Panc1 (cell line): ENCODE results near the gene L3MBTL2. TPM values are rescaled to one million over a fixed set of nuclear protein-coding genes. Genes with fewer than 3 reads are reported as not detected.
A peak's percentile ranks its signal among the peaks of the same experiment; 100 is the strongest.

Experiments used
- ATAC-seq: fragments of 200-7000 bp; cut with Tn5 transposase; 2 replicates; pipeline ENCODE4 v1.9.1; 2020; ENCODE audit warnings: mild to moderate bottlenecking, moderate library complexity
- BruUV-seq: library from RNA; stranded (reverse); fragments of 400-500 nt; replicated peaks from 2 replicates; lab custom pipeline; 2021; lab: Mats Ljungman, UMichigan
- CTCF ChIA-PET: fragments of 300-600 bp; sonication (Branson Sonifier 250); formaldehyde crosslinking; loops from one replicate; lab custom pipeline; 2022; ENCODE audit warnings: antibody characterized with exemption; lab: Charles Lee
- POLR2A ChIA-PET: fragments of 300-600 bp; sonication (Branson Sonifier 250); formaldehyde crosslinking; loops from one replicate; lab custom pipeline; 2022; ENCODE audit warnings: antibody characterized with exemption; lab: Charles Lee
- DNase-seq: peaks from one replicate; pipeline ENCODE4 v3.0.0-alpha.2; 2010; ENCODE audit warnings: low read depth, low spot score
- H3K27ac ChIP-seq: 2 replicates; pipeline ENCODE4 v1.5.1; 2011; ENCODE audit warnings: mild to moderate bottlenecking, low read length, inconsistent platforms
- H3K27me3 ChIP-seq: fragments of 200-500 bp; sonication (Bioruptor generic); 2 replicates; pipeline ENCODE4 v1.6.0; 2014; ENCODE audit warnings: low read length, inconsistent platforms; ENCODE audit not compliant: control insufficient read depth, insufficient read depth
- H3K36me3 ChIP-seq: fragments of 200-500 bp; sonication (Bioruptor generic); 2 replicates; pipeline ENCODE4 v1.5.1; 2014; ENCODE audit warnings: inconsistent platforms, mild to moderate bottlenecking, low read length, moderate library complexity; ENCODE audit not compliant: control insufficient read depth, insufficient read depth
- H3K4me1 ChIP-seq: 2 replicates; pipeline ENCODE4 v1.5.1; 2011; ENCODE audit warnings: inconsistent platforms, mild to moderate bottlenecking, low read length, moderate library complexity; ENCODE audit not compliant: control insufficient read depth, insufficient read depth
- H3K4me3 ChIP-seq, 2 experiments: 2 replicates each; pipeline ENCODE4 v1.5.1; 2011 to 2012; ENCODE audit warnings: low read depth in 2 of 2, low read length in 2 of 2, mild to moderate bottlenecking in 2 of 2, inconsistent platforms in 1 of 2, moderate library complexity in 1 of 2
- H3K9me3 ChIP-seq: fragments of 200-500 bp; sonication (Bioruptor generic); 2 replicates; pipeline ENCODE4 v1.5.1; 2014; ENCODE audit warnings: low read depth, mild to moderate bottlenecking, inconsistent platforms, low read length, moderate library complexity; ENCODE audit not compliant: control insufficient read depth, insufficient read depth
- CTCF ChIP-seq: fragments of 450-650 bp; IDR thresholded peaks from 2 replicates; pipeline ENCODE4 v1.5.1; 2017; ENCODE audit warnings: mild to moderate bottlenecking
- POLR2AphosphoS5 ChIP-seq: IDR thresholded peaks from 2 replicates; pipeline ENCODE4 v1.6.1; 2012; ENCODE audit warnings: mild to moderate bottlenecking, low read depth, low read length, moderate library complexity
- REST ChIP-seq, 2 experiments: IDR thresholded peaks; 2 replicates each; pipeline ENCODE4 v1.6.1; 2011 to 2012; ENCODE audit warnings: low read depth in 2 of 2, control low read depth in 1 of 2, low read length in 1 of 2, mild to moderate bottlenecking in 1 of 2, moderate library complexity in 1 of 2; ENCODE audit not compliant: insufficient read depth in 1 of 2
- SIN3A ChIP-seq: IDR thresholded peaks from 2 replicates; pipeline ENCODE4 v1.6.1; 2012; ENCODE audit warnings: low read depth, mild to moderate bottlenecking, low read length, moderate library complexity, borderline replicate concordance; ENCODE audit not compliant: insufficient read depth
- TCF7L2 ChIP-seq: IDR thresholded peaks from 2 replicates; pipeline ENCODE4 v1.6.1; 2011; ENCODE audit warnings: mild to moderate bottlenecking, low read depth, low read length, inconsistent platforms
- in situ Hi-C: cut with HindIII; loops from 2 replicates; pipeline ENCODE4 v1.10.0; 2016; ENCODE audit warnings: low sequenced_read_pairs, low pct_unique_long_range_greater_than_20kb
- intact Hi-C: fragments of 100-400 bp; cut with micrococcal nuclease; formaldehyde crosslinking; loops from one replicate; pipeline ENCODE4 v1.10.0; 2022; ENCODE audit not compliant: unreplicated experiment
- total RNA-seq: library from RNA; stranded (reverse); gene quantifications from one replicate; pipeline ENCODE4 v1.2.1, GENCODE V29; 2021; ENCODE audit not compliant: unreplicated experiment

Gene L3MBTL2
- total RNA-seq, 1 experiment from 2014 or later, result 26.6 TPM

GRCh38 chr22:41206719-41207118, 1.6 kb downstream of the L3MBTL2 start:
- in situ Hi-C loops, result no loop called here
- ChIA-PET CTCF (interaction anchor here (0.6 kb wide), 1 partner anchor 17 kb away, joined by 4 read pairs; no protein-coding TSS in a partner anchor), POLR2A (no interaction called here)
- ATAC-seq (no peak), DNase-seq (no peak)
- no peak for TF ChIP-seq SIN3A
- no peak for TF ChIP-seq REST (IDR thresholded peaks at IDR 0.05; ENCODE audit: insufficient read depth in 1 of 2, low read depth in 2 of 2, low read length in 1 of 2)
- no peak for TF ChIP-seq TCF7L2
- no peak for TF ChIP-seq CTCF
- no peak for TF ChIP-seq POLR2AphosphoS5
- H3K4me3 ChIP-seq, result no peak overlapping the region
- BruUV-seq, result TSS peak; percentile 66
- intact Hi-C loops, result no loop called here
- H3K36me3 ChIP-seq, result no peaks in the 10 kb centered on the region; the same call in 1 of the 2 replicates
- H3K27ac ChIP-seq, result no peak overlapping the region
- no peaks in the 10 kb centered on the region for H3K27me3 ChIP-seq
- no peaks in the 10 kb centered on the region for H3K9me3 ChIP-seq
- H3K4me1 ChIP-seq, result no peaks in the 10 kb centered on the region

- ChIA-PET CTCF (no interaction called here), POLR2A (no interaction called here)
- H3K27me3 ChIP-seq, result no peaks in the 10 kb centered on the region
- H3K27ac ChIP-seq, result no peak overlapping the region
- H3K4me1 ChIP-seq, result no peaks in the 10 kb centered on the region
- DNase-seq (no peak), ATAC-seq (no peak)
- TF ChIP-seq CTCF (no peak), SIN3A (no peak), REST (IDR thresholded peaks at IDR 0.05; ENCODE audit: insufficient read depth in 1 of 2, low read depth in 2 of 2, low read length in 1 of 2) (no peak), TCF7L2 (no peak), POLR2AphosphoS5 (no peak)
- no peaks in the 10 kb centered on the region for H3K36me3 ChIP-seq
- no peaks in the 10 kb centered on the region for H3K9me3 ChIP-seq
- intact Hi-C loops, result no loop called here
- in situ Hi-C loops, result no loop called here
- no peak overlapping the region for H3K4me3 ChIP-seq
- BruUV-seq, result no TSS peak
Observed at GRCh38 chr22:41215409-41215808, 10.3 kb downstream of the L3MBTL2 start.
